Mesothelial cell of epicardium (in vitro differentiated cells): ENCODE results near the gene AGBL2. TPM values are rescaled to one million over a fixed set of nuclear protein-coding genes. Genes with fewer than 3 reads are reported as not detected.

ENCODE experiments used
- DNase-seq, 2 experiments: peaks; one replicate each; pipeline ENCODE4 v3.0.0; 2021; ENCODE audit warnings: low spot score in 2 of 2; ENCODE audit not compliant: unreplicated experiment in 2 of 2
- H3K27ac Mint-ChIP-seq: 2 replicates; pipeline ENCODE4 v1.8.0; 2021; ENCODE audit warnings: mixed read lengths
- H3K27me3 Mint-ChIP-seq: 2 replicates; pipeline ENCODE4 v1.8.0; 2021; ENCODE audit warnings: low read depth, mixed read lengths
- H3K36me3 Mint-ChIP-seq: 2 replicates; pipeline ENCODE4 v1.8.0; 2021; ENCODE audit warnings: mixed read lengths
- H3K4me1 Mint-ChIP-seq: 2 replicates; pipeline ENCODE4 v1.8.0; 2021; ENCODE audit warnings: mixed read lengths
- H3K4me3 Mint-ChIP-seq: 2 replicates; pipeline ENCODE4 v1.8.0; 2021; ENCODE audit warnings: mild to moderate bottlenecking, moderate library complexity, mixed read lengths
- H3K9me3 Mint-ChIP-seq: 2 replicates; pipeline ENCODE4 v1.8.0; 2021; ENCODE audit warnings: mixed read lengths
- CTCF ChIP-seq: fragments of 200-600 bp; sonication (generic); IDR thresholded peaks from one replicate; pipeline ENCODE4 v1.5.0; 2021; ENCODE audit warnings: antibody characterized with exemption; ENCODE audit not compliant: unreplicated experiment
- total RNA-seq: library from RNA; stranded (reverse); gene quantifications from 3 replicates; pipeline ENCODE4 v1.2.1, GENCODE V29; 2021

Gene AGBL2
- total RNA-seq, 1 donor from 2014 or later, result 4.6 TPM

- no peak for TF ChIP-seq CTCF
- Mint-ChIP-seq H3K4me1 (peaks cover 9% of the 10 kb centered on the region), H3K36me3 (no peaks in the 10 kb centered on the region), H3K9me3 (peaks cover 4% of the 10 kb centered on the region), H3K27me3 (no peaks in the 10 kb centered on the region), H3K27ac (no peak overlapping the region), H3K4me3 (no peak overlapping the region)
- DNase-seq, result no peak
Observed at GRCh38 chr11:47686151-47686550, 29.0 kb downstream of the AGBL2 start.

- Mint-ChIP-seq H3K4me1 (no peaks in the 10 kb centered on the region), H3K4me3 (no peak overlapping the region), H3K36me3 (no peaks in the 10 kb centered on the region), H3K27ac (no peak overlapping the region), H3K9me3 (no peaks in the 10 kb centered on the region), H3K27me3 (no peaks in the 10 kb centered on the region)
- no peak for DNase-seq
- TF ChIP-seq CTCF, result no peak
Observed at GRCh38 chr11:47675851-47676250, 39.3 kb downstream of the AGBL2 start.

GRCh38 chr11:47672283-47672730 is 42.9 kb downstream of the AGBL2 start:
- H3K9me3 Mint-ChIP-seq, result no peaks in the 10 kb centered on the region
- H3K36me3 Mint-ChIP-seq, result no peaks in the 10 kb centered on the region
- H3K27ac Mint-ChIP-seq, result no peak overlapping the region
- no peak for TF ChIP-seq CTCF
- no peak for DNase-seq
- H3K4me1 Mint-ChIP-seq, result peaks cover 8% of the 10 kb centered on the region
- no peaks in the 10 kb centered on the region for H3K27me3 Mint-ChIP-seq
- H3K4me3 Mint-ChIP-seq, result no peak overlapping the region

GRCh38 chr11:47669856-47670255 is 45.3 kb downstream of the AGBL2 start:
- no peak for DNase-seq
- no peaks in the 10 kb centered on the region for H3K9me3 Mint-ChIP-seq
- no peaks in the 10 kb centered on the region for H3K27me3 Mint-ChIP-seq
- H3K4me3 Mint-ChIP-seq, result no peak overlapping the region
- H3K36me3 Mint-ChIP-seq, result no peaks in the 10 kb centered on the region
- no peak for TF ChIP-seq CTCF
- peaks cover 16% of the 10 kb centered on the region for H3K4me1 Mint-ChIP-seq
- no peak overlapping the region for H3K27ac Mint-ChIP-seq

GRCh38 chr11:47668665-47669064 is 46.5 kb downstream of the AGBL2 start:
- Mint-ChIP-seq H3K4me3 (no peak overlapping the region), H3K4me1 (peaks cover 16% of the 10 kb centered on the region), H3K36me3 (no peaks in the 10 kb centered on the region), H3K27me3 (no peaks in the 10 kb centered on the region), H3K9me3 (no peaks in the 10 kb centered on the region), H3K27ac (no peak overlapping the region)
- no peak for DNase-seq
- TF ChIP-seq CTCF, result no peak

GRCh38 chr11:47667555-47667954 is 47.6 kb downstream of the AGBL2 start:
- Mint-ChIP-seq H3K36me3 (no peaks in the 10 kb centered on the region), H3K27me3 (no peaks in the 10 kb centered on the region), H3K4me1 (peaks cover 16% of the 10 kb centered on the region), H3K9me3 (no peaks in the 10 kb centered on the region), H3K4me3 (no peak overlapping the region), H3K27ac (peak overlapping the region; percentile 8)
- no peak for DNase-seq
- no peak for TF ChIP-seq CTCF
